ENCODE results near the gene FSTL4. TPM values are rescaled to one million over a fixed set of nuclear protein-coding genes. Genes with fewer than 3 reads are reported as not detected.

FSTL4 gene
- polyA plus RNA-seq, 1 donor from 2014 or later: 0.57 TPM

DNA sequence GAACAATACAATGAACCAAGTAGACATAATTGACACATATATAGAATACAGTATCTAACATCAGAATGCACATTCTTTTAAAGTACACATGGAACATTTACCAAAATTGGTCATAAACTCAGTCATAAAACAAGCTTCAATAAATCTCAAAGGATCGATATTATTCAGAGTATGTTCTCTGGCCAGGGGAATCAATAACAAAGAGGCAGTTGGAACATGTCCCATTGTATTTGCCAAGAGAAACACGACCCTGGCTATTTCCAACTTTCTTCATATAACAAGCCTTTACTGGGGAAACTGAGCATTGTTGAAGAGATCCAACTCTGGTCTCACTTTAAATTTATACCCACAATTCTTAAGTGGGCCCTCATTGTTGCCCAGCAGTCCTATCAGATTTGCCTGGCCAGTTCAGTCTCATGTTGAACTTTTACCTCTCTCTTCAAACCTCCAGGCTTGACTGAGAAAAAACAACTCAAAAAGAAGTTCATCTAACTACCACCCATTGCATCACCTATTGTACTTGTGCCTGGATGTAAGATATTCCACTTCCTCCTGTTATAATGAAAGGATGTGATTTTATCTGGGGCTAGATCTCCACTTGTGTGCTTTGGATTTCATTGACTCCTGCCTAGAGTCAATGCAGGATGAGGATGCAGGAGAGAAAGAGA is 398.1 kb downstream of the FSTL4 start:
- H3K4me3 ChIP-seq (ENCODE audit: low read length): no peak overlapping the region
- H3K9ac ChIP-seq (ENCODE audit: low read length): no peak overlapping the region
- H3K9me3 ChIP-seq (ENCODE audit: low read length): no peaks in the 10 kb centered on the region
- H3K27me3 ChIP-seq (ENCODE audit: insufficient read depth, low read depth, low read length): no peaks in the 10 kb centered on the region
- no peaks in the 10 kb centered on the region for H4K20me1 ChIP-seq (ENCODE audit: insufficient read depth)
- H3K4me2 ChIP-seq (ENCODE audit: low read length): no peak overlapping the region
- no peak overlapping the region for H2AFZ ChIP-seq (ENCODE audit: low read depth, low read length)
- no peaks in the 10 kb centered on the region for H3K79me2 ChIP-seq (replicated peaks; ENCODE audit: insufficient read depth, low read length)
- no peaks in the 10 kb centered on the region for H3K9me2 ChIP-seq (ENCODE audit: insufficient read depth, low read length)
- H3K27ac ChIP-seq (ENCODE audit: low read length): no peak overlapping the region
- no peaks in the 10 kb centered on the region for H3K36me3 ChIP-seq (ENCODE audit: insufficient read depth, low read length)
- no peak for TF ChIP-seq CTCF (IDR thresholded peaks at IDR 0.05; ENCODE audit: poor library complexity, severe bottlenecking)
- TF ChIP-seq, protein P1, sequence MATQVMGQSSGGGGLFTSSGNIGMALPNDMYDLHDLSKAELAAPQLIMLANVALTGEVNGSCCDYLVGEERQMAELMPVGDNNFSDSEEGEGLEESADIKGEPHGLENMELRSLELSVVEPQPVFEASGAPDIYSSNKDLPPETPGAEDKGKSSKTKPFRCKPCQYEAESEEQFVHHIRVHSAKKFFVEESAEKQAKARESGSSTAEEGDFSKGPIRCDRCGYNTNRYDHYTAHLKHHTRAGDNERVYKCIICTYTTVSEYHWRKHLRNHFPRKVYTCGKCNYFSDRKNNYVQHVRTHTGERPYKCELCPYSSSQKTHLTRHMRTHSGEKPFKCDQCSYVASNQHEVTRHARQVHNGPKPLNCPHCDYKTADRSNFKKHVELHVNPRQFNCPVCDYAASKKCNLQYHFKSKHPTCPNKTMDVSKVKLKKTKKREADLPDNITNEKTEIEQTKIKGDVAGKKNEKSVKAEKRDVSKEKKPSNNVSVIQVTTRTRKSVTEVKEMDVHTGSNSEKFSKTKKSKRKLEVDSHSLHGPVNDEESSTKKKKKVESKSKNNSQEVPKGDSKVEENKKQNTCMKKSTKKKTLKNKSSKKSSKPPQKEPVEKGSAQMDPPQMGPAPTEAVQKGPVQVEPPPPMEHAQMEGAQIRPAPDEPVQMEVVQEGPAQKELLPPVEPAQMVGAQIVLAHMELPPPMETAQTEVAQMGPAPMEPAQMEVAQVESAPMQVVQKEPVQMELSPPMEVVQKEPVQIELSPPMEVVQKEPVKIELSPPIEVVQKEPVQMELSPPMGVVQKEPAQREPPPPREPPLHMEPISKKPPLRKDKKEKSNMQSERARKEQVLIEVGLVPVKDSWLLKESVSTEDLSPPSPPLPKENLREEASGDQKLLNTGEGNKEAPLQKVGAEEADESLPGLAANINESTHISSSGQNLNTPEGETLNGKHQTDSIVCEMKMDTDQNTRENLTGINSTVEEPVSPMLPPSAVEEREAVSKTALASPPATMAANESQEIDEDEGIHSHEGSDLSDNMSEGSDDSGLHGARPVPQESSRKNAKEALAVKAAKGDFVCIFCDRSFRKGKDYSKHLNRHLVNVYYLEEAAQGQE (IDR thresholded peaks at IDR 0.05; ENCODE audit: borderline replicate concordance): no peak
- no peak for TF ChIP-seq EP300 (conservative IDR thresholded peaks at IDR 0.05; ENCODE audit: poor library complexity, severe bottlenecking)
- TF ChIP-seq SMC3 (conservative IDR thresholded peaks at IDR 0.05; ENCODE audit: poor library complexity): no peak
- TF ChIP-seq TAF1 (IDR thresholded peaks at IDR 0.05; ENCODE audit: low read depth): no peak
- TF ChIP-seq POLR2AphosphoS5 (IDR thresholded peaks at IDR 0.05): no peak
- TF ChIP-seq RAD21 (conservative IDR thresholded peaks at IDR 0.05): no peak
- TF ChIP-seq EZH2 (IDR thresholded peaks at IDR 0.05; ENCODE audit: borderline replicate concordance, insufficient read depth, low read length, poor library complexity, severe bottlenecking): no peak
- TF ChIP-seq MXI1 (conservative IDR thresholded peaks at IDR 0.05; ENCODE audit: poor library complexity, severe bottlenecking): no peak
- no peaks in the 10 kb centered on the region for H3F3A ChIP-seq (ENCODE audit: insufficient read depth, low read length, poor library complexity, severe bottlenecking)

DNA sequence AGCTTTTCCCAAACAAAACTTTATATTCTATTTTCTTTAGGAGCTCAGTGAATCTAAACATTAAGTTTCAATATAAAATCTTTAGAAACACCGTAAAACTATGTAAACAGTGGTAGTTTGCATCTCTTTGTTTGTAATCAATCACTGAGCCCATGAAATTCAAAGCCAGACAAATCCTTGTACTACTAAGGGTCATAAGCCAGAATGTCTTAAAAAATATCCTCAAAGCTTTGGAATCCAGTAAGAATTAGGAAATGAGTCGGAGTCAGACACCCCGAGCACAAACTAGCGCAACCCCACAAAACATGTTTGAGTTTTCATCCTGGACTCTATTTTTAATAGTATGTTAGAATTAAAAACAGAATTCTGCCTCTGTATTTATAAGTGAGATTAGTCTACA is 406.7 kb downstream of the FSTL4 start:
- H3F3A ChIP-seq (ENCODE audit: insufficient read depth, low read length, poor library complexity, severe bottlenecking): peaks cover 4% of the 10 kb centered on the region
- H3K9ac ChIP-seq (ENCODE audit: low read length): no peak overlapping the region
- no peaks in the 10 kb centered on the region for H3K36me3 ChIP-seq (ENCODE audit: insufficient read depth, low read length)
- TF ChIP-seq SMC3 (conservative IDR thresholded peaks at IDR 0.05; ENCODE audit: poor library complexity) (no peak), MXI1 (conservative IDR thresholded peaks at IDR 0.05; ENCODE audit: poor library complexity, severe bottlenecking) (no peak), RAD21 (conservative IDR thresholded peaks at IDR 0.05) (no peak), POLR2AphosphoS5 (IDR thresholded peaks at IDR 0.05) (no peak), CTCF (IDR thresholded peaks at IDR 0.05; ENCODE audit: poor library complexity, severe bottlenecking) (no peak), EP300 (conservative IDR thresholded peaks at IDR 0.05; ENCODE audit: poor library complexity, severe bottlenecking) (no peak)
- TF ChIP-seq, protein P1 (IDR thresholded peaks at IDR 0.05; ENCODE audit: borderline replicate concordance): no peak
- no peak overlapping the region for H3K4me3 ChIP-seq (ENCODE audit: low read length)
- no peak overlapping the region for H3K4me2 ChIP-seq (ENCODE audit: low read length)
- H3K27ac ChIP-seq (ENCODE audit: low read length): no peak overlapping the region
- H2AFZ ChIP-seq (ENCODE audit: low read depth, low read length): no peak overlapping the region
- no peaks in the 10 kb centered on the region for H3K79me2 ChIP-seq (replicated peaks; ENCODE audit: insufficient read depth, low read length)
- H3K9me3 ChIP-seq (ENCODE audit: low read length): no peaks in the 10 kb centered on the region
- H3K9me2 ChIP-seq (ENCODE audit: insufficient read depth, low read length): no peaks in the 10 kb centered on the region
- H4K20me1 ChIP-seq (ENCODE audit: insufficient read depth): no peaks in the 10 kb centered on the region
- H3K27me3 ChIP-seq (ENCODE audit: insufficient read depth, low read depth, low read length): no peaks in the 10 kb centered on the region

All from neural cell (in vitro differentiated cells).